Thoracic aorta (tissue), 2 donors: ENCODE results near the gene SOD1. TPM values are rescaled to one million over a fixed set of nuclear protein-coding genes. Genes with fewer than 3 reads are reported as not detected.
"Not testable (repeated sequence)": the region's sequence is repeated elsewhere in the genome, so short reads cannot be mapped to it uniquely, and the experiment has no call there.

Source experiments
- ATAC-seq: fragments of 150-250 bp; one replicate; pipeline ENCODE4 v1.8.0; 2017; ENCODE audit warnings: low read depth; ENCODE audit not compliant: insufficient number of reproducible peaks, low FRiP score
- DNase-seq: peaks from one replicate; pipeline ENCODE4 v3.0.0-alpha.2; 2020; ENCODE audit warnings: low spot score
- H3K27ac ChIP-seq, 2 donors: fragments of 200-600 bp; sonication (generic); 1 replicate in 1 of 2; 2 replicates in 1 of 2; pipeline ENCODE4 v1.5.1; 2016; ENCODE audit warnings: mild to moderate bottlenecking in 2 of 2, moderate library complexity in 2 of 2
- H3K27me3 ChIP-seq: fragments of 200-600 bp; sonication (generic); replicated peaks from 2 replicates; pipeline ENCODE4 v1.6.0; 2016; ENCODE audit warnings: mild to moderate bottlenecking; ENCODE audit not compliant: insufficient read depth
- H3K36me3 ChIP-seq: fragments of 200-600 bp; sonication (generic); one replicate; pipeline ENCODE4 v1.5.1; 2016
- H3K4me1 ChIP-seq, 2 donors: fragments of 200-600 bp; sonication (generic); 1 replicate in 1 of 2; 2 replicates in 1 of 2; pipeline versions ENCODE4 v1.5.1 to v1.6.0; 2016; ENCODE audit warnings: low read depth in 2 of 2, mild to moderate bottlenecking in 1 of 2; ENCODE audit not compliant: control insufficient read depth in 1 of 2
- H3K4me3 ChIP-seq: fragments of 200-600 bp; sonication (generic); 2 replicates; pipeline ENCODE4 v1.5.1; 2016; ENCODE audit warnings: mild to moderate bottlenecking
- H3K9me3 ChIP-seq: fragments of 200-600 bp; sonication (generic); 2 replicates; pipeline ENCODE4 v1.5.1; 2016
- CTCF ChIP-seq: fragments of 200-600 bp; sonication (generic); IDR thresholded peaks from one replicate; pipeline ENCODE4 v1.5.1; 2019; ENCODE audit warnings: antibody characterized with exemption
- total RNA-seq, 2 donors: library from RNA; depleted of rRNA; stranded (reverse); fragments of >200 nt; gene quantifications; one replicate each; pipeline versions ENCODE4 v1.1.0 to v1.2.3, GENCODE V29; 2016

The SOD1 gene
- total RNA-seq, 2 donors from 2014 or later: 111 to 215 TPM

- H3K36me3 ChIP-seq: peaks cover 13% of the 10 kb centered on the region
These were observed 5.9 kb downstream of the SOD1 start for GRCh38 chr21:31665397-31665796.

GRCh38 chr21:31665869-31666268, 6.4 kb downstream of the SOD1 start:
- not testable (repeated sequence) for H3K27me3 ChIP-seq

More at GRCh38 chr21:31665397-31665796, 5.9 kb downstream of the SOD1 start:
- H3K4me1 ChIP-seq: peaks cover 25 to 67% of the 10 kb centered on the region in 2 donors
- no peak for TF ChIP-seq CTCF
- no peak overlapping the region for H3K4me3 ChIP-seq
- no peak for DNase-seq
- no peak for ATAC-seq
- no peak overlapping the region for H3K27ac ChIP-seq
- no peaks in the 10 kb centered on the region for H3K9me3 ChIP-seq
- H3K27me3 ChIP-seq: no peaks in the 10 kb centered on the region

GRCh38 chr21:31666445-31667010, 7.0 kb downstream of the SOD1 start:
- H3K36me3 ChIP-seq: peaks cover 14% of the 10 kb centered on the region
- no peak overlapping the region for H3K27ac ChIP-seq
- no peaks in the 10 kb centered on the region for H3K27me3 ChIP-seq
- DNase-seq (no peak), ATAC-seq (no peak)
- H3K9me3 ChIP-seq: no peaks in the 10 kb centered on the region
- no peak overlapping the region for H3K4me3 ChIP-seq
- peaks cover 20 to 60% of the 10 kb centered on the region in 2 donors for H3K4me1 ChIP-seq
- no peak for TF ChIP-seq CTCF

More at GRCh38 chr21:31665869-31666268, 6.4 kb downstream of the SOD1 start:
- H3K4me3 ChIP-seq, ATAC-seq, DNase-seq, H3K9me3 ChIP-seq, H3K27ac ChIP-seq: not testable (repeated sequence)
- Histone ChIP-seq H3K36me3 (peaks cover 13% of the 10 kb centered on the region), H3K4me1 (peaks cover 25 to 67% of the 10 kb centered on the region in 2 donors)

GRCh38 chr21:31667132-31667531, 7.6 kb downstream of the SOD1 start:
- Histone ChIP-seq H3K9me3 (no peaks in the 10 kb centered on the region), H3K4me1 (peaks cover 15 to 54% of the 10 kb centered on the region in 2 donors), H3K27ac (no peak overlapping the region), H3K36me3 (peaks cover 20% of the 10 kb centered on the region), H3K4me3 (no peak overlapping the region), H3K27me3 (no peaks in the 10 kb centered on the region)
- no peak for TF ChIP-seq CTCF
- ATAC-seq: no peak
- DNase-seq: no peak

GRCh38 chr21:31667639-31668038, 8.1 kb downstream of the SOD1 start:
- peaks cover 15 to 49% of the 10 kb centered on the region in 2 donors for H3K4me1 ChIP-seq
- no peak overlapping the region for H3K27ac ChIP-seq
- H3K4me3 ChIP-seq: no peak overlapping the region
- ATAC-seq (no peak), DNase-seq (no peak)
- H3K36me3 ChIP-seq: peaks cover 20% of the 10 kb centered on the region
- H3K9me3 ChIP-seq: no peaks in the 10 kb centered on the region
- no peaks in the 10 kb centered on the region for H3K27me3 ChIP-seq
- TF ChIP-seq CTCF: no peak
